ENCODE data around the gene PGLYRP4.

Gene PGLYRP4

GRCh38 chr1:153389401-153389800 is 40.8 kb upstream of the PGLYRP4 start:
- DNase-seq (no peak), ATAC-seq (replicated peaks) (no peak)
- Mint-ChIP-seq H3K27ac (no peak overlapping the region), H3K4me3 (no peak overlapping the region), H3K4me1 (peaks cover 3 to 5% of the 10 kb centered on the region in 2 donors), H3K9me3 (no peaks in the 10 kb centered on the region), H3K27me3 (peaks cover 25 to 38% of the 10 kb centered on the region in 2 donors), H3K36me3 (no peaks in the 10 kb centered on the region)

- Mint-ChIP-seq H3K36me3 (no peaks in the 10 kb centered on the region), H3K9me3 (peaks cover 0 to under 1% of the 10 kb centered on the region in 2 donors), H3K27ac (no peak overlapping the region), H3K4me3 (no peak overlapping the region), H3K4me1 (peaks cover 3 to 5% of the 10 kb centered on the region in 2 donors), H3K27me3 (peaks cover 16 to 32% of the 10 kb centered on the region in 2 donors)
- ATAC-seq (replicated peaks) (no peak), DNase-seq (no peak)
Observed at GRCh38 chr1:153387785-153388184, 39.1 kb upstream of the PGLYRP4 start.

- no peak overlapping the region for H3K27ac Mint-ChIP-seq
- DNase-seq (no peak), ATAC-seq (replicated peaks) (no peak)
- H3K4me3 Mint-ChIP-seq, result no peak overlapping the region
- peaks cover 3 to 5% of the 10 kb centered on the region in 2 donors for H3K4me1 Mint-ChIP-seq
- H3K36me3 Mint-ChIP-seq, result no peaks in the 10 kb centered on the region
- peaks cover 24 to 38% of the 10 kb centered on the region in 2 donors for H3K27me3 Mint-ChIP-seq
- peaks cover 0 to 8% of the 10 kb centered on the region in 2 donors for H3K9me3 Mint-ChIP-seq
Observed at GRCh38 chr1:153387001-153387400, 38.4 kb upstream of the PGLYRP4 start.

- Mint-ChIP-seq H3K36me3 (peaks cover 0 to 2% of the 10 kb centered on the region in 2 donors), H3K4me1 (peaks cover 3 to 5% of the 10 kb centered on the region in 2 donors), H3K4me3 (no peak overlapping the region), H3K27ac (no peak overlapping the region), H3K27me3 (peaks cover 29 to 40% of the 10 kb centered on the region in 2 donors), H3K9me3 (peaks cover 3 to 13% of the 10 kb centered on the region in 2 donors)
- no peak for DNase-seq
- ATAC-seq (replicated peaks), result peak in 1 of 2 donors; percentile 14
Observed at GRCh38 chr1:153386500-153386901, 37.9 kb upstream of the PGLYRP4 start.

- no peak for ATAC-seq (replicated peaks)
- Mint-ChIP-seq H3K36me3 (peaks cover 0 to 2% of the 10 kb centered on the region in 2 donors), H3K27ac (no peak overlapping the region), H3K27me3 (peaks cover 30 to 38% of the 10 kb centered on the region in 2 donors), H3K9me3 (peaks cover 7 to 18% of the 10 kb centered on the region in 2 donors), H3K4me3 (no peak overlapping the region), H3K4me1 (peaks cover 3 to 5% of the 10 kb centered on the region in 2 donors)
- no peak for DNase-seq
Observed at GRCh38 chr1:153384958-153385580, 36.4 kb upstream of the PGLYRP4 start.

- H3K4me3 Mint-ChIP-seq, result no peak overlapping the region
- ATAC-seq (replicated peaks) (no peak), DNase-seq (no peak)
- H3K9me3 Mint-ChIP-seq, result peaks cover 7 to 18% of the 10 kb centered on the region in 2 donors
- no peaks in the 10 kb centered on the region for H3K4me1 Mint-ChIP-seq
- no peak overlapping the region for H3K27ac Mint-ChIP-seq
- H3K36me3 Mint-ChIP-seq, result peaks cover 0 to 2% of the 10 kb centered on the region in 2 donors
- peaks cover 29 to 49% of the 10 kb centered on the region in 2 donors for H3K27me3 Mint-ChIP-seq
Observed at GRCh38 chr1:153380711-153381110, 32.1 kb upstream of the PGLYRP4 start.

- H3K4me1 Mint-ChIP-seq, result no peaks in the 10 kb centered on the region
- H3K27ac Mint-ChIP-seq, result no peak overlapping the region
- DNase-seq, result no peak
- H3K9me3 Mint-ChIP-seq, result peaks cover 7 to 18% of the 10 kb centered on the region in 2 donors
- H3K27me3 Mint-ChIP-seq, result peaks cover 24 to 46% of the 10 kb centered on the region in 2 donors
- peaks cover 0 to 2% of the 10 kb centered on the region in 2 donors for H3K36me3 Mint-ChIP-seq
- H3K4me3 Mint-ChIP-seq, result no peak overlapping the region
- no peak for ATAC-seq (replicated peaks)
Observed at GRCh38 chr1:153379591-153379990, 30.9 kb upstream of the PGLYRP4 start.

GRCh38 chr1:153375511-153375910 is 26.9 kb upstream of the PGLYRP4 start, which contains the start of gene S100A12:
S100A12 (minus strand) TSS chr1:153375621; CDS start chr1:153374592, 1,029 bp downstream.
- Mint-ChIP-seq H3K27ac (no peak within 1 kb of the TSS), H3K4me3 (no peak within 1 kb of the TSS), H3K27me3 (peaks cover 15 to 33% of the 10 kb centered on the region in 2 donors), H3K9me3 (no peaks in the 10 kb centered on the region), H3K4me1 (no peaks in the 10 kb centered on the region), H3K36me3 (no peaks in the 10 kb centered on the region)
- DNase-seq, result no peak
- no peak for ATAC-seq (replicated peaks)

- H3K27me3 Mint-ChIP-seq, result peaks cover 26 to 34% of the 10 kb centered on the region in 2 donors
- H3K36me3 Mint-ChIP-seq, result no peaks in the 10 kb centered on the region
Observed at GRCh38 chr1:153374071-153374470, 25.4 kb upstream of the PGLYRP4 start.

GRCh38 chr1:153372571-153372970 is 23.9 kb upstream of the PGLYRP4 start:
- no peak overlapping the region for H3K4me3 Mint-ChIP-seq
- no peaks in the 10 kb centered on the region for H3K9me3 Mint-ChIP-seq
- no peak overlapping the region for H3K27ac Mint-ChIP-seq
- no peak for DNase-seq
- H3K27me3 Mint-ChIP-seq, result peaks cover 23 to 26% of the 10 kb centered on the region in 2 donors
- ATAC-seq (replicated peaks), result no peak
- H3K36me3 Mint-ChIP-seq, result no peaks in the 10 kb centered on the region
- no peaks in the 10 kb centered on the region for H3K4me1 Mint-ChIP-seq

More at GRCh38 chr1:153374071-153374470, 25.4 kb upstream of the PGLYRP4 start:
- Mint-ChIP-seq H3K9me3 (no peaks in the 10 kb centered on the region), H3K4me3 (no peak overlapping the region), H3K4me1 (no peaks in the 10 kb centered on the region), H3K27ac (no peak overlapping the region)
- no peak for DNase-seq
- no peak for ATAC-seq (replicated peaks)

GRCh38 chr1:153371231-153371630 is 22.6 kb upstream of the PGLYRP4 start:
- Mint-ChIP-seq H3K4me3 (no peak overlapping the region), H3K4me1 (no peaks in the 10 kb centered on the region), H3K36me3 (no peaks in the 10 kb centered on the region), H3K27me3 (peaks cover 25% of the 10 kb centered on the region in 2 donors), H3K27ac (no peak overlapping the region), H3K9me3 (no peaks in the 10 kb centered on the region)
- DNase-seq (no peak), ATAC-seq (replicated peaks) (no peak)

GRCh38 chr1:153370146-153370545 is 21.5 kb upstream of the PGLYRP4 start:
- no peaks in the 10 kb centered on the region for H3K4me1 Mint-ChIP-seq
- H3K9me3 Mint-ChIP-seq, result no peaks in the 10 kb centered on the region
- peaks cover 30 to 32% of the 10 kb centered on the region in 2 donors for H3K27me3 Mint-ChIP-seq
- no peak overlapping the region for H3K4me3 Mint-ChIP-seq
- no peaks in the 10 kb centered on the region for H3K36me3 Mint-ChIP-seq
- no peak overlapping the region for H3K27ac Mint-ChIP-seq
- DNase-seq, result no peak
- no peak for ATAC-seq (replicated peaks)

- H3K4me3 Mint-ChIP-seq, result no peak overlapping the region
- no peaks in the 10 kb centered on the region for H3K4me1 Mint-ChIP-seq
- ATAC-seq (replicated peaks) (no peak), DNase-seq (no peak)
- H3K27ac Mint-ChIP-seq, result no peak overlapping the region
- H3K9me3 Mint-ChIP-seq, result no peaks in the 10 kb centered on the region
- H3K36me3 Mint-ChIP-seq, result no peaks in the 10 kb centered on the region
- H3K27me3 Mint-ChIP-seq, result peaks cover 36 to 40% of the 10 kb centered on the region in 2 donors
Observed at GRCh38 chr1:153368495-153368894, 19.9 kb upstream of the PGLYRP4 start.

- ATAC-seq (replicated peaks), result no peak
- Mint-ChIP-seq H3K27ac (no peak overlapping the region), H3K4me3 (no peak overlapping the region), H3K4me1 (no peaks in the 10 kb centered on the region), H3K27me3 (peaks cover 36 to 49% of the 10 kb centered on the region in 2 donors), H3K36me3 (no peaks in the 10 kb centered on the region), H3K9me3 (no peaks in the 10 kb centered on the region)
- DNase-seq, result no peak
Observed at GRCh38 chr1:153367090-153367489, 18.4 kb upstream of the PGLYRP4 start.

GRCh38 chr1:153366261-153366660 is 17.6 kb upstream of the PGLYRP4 start:
- no peak for DNase-seq
- Mint-ChIP-seq H3K27ac (no peak overlapping the region), H3K9me3 (no peaks in the 10 kb centered on the region), H3K4me3 (no peak overlapping the region), H3K4me1 (no peaks in the 10 kb centered on the region), H3K36me3 (no peaks in the 10 kb centered on the region), H3K27me3 (peaks cover 37 to 42% of the 10 kb centered on the region in 2 donors)
- no peak for ATAC-seq (replicated peaks)

All from stimulated activated naive B cell treated with anti-CD40 and anti-IgM and Interleukin-4, amounts not matched to agents 10 μg/mL and 1 μg/mL and 100 μg/mL, for 72 hours (primary cell).